HG02678 (cell line): ENCODE measurements around the gene MS4A5.
"Not testable (repeated sequence)": the region's sequence is repeated elsewhere in the genome, so short reads cannot be mapped to it uniquely, and the experiment has no call there.

Source experiments
- ATAC-seq: cut with Tn5 transposase; IDR thresholded peaks from one replicate; pipeline ENCODE4 v1.9.1; 2021; ENCODE audit warnings: mild to moderate bottlenecking, moderate library complexity; ENCODE audit not compliant: unreplicated experiment

MS4A5 gene, protein sequence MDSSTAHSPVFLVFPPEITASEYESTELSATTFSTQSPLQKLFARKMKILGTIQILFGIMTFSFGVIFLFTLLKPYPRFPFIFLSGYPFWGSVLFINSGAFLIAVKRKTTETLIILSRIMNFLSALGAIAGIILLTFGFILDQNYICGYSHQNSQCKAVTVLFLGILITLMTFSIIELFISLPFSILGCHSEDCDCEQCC

DNA sequence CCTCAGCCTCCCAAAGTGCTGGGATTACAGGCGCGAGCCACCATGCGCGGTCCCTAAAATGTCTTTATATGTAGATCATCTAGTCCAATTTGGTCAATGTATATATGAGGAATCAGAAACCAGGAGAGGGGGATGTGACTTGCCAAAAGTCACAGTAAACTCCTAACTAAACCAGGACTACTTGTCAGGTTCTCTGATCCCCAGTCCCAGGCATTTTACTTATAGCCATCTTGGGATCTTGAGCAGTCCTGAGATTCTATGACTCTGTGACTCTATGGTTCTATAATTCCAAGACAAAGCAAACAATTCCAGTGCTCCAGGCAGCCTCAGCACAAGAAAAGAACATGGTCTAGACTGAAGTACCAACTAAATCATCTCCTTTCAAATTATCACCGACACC is at the start of gene MS4A5:
Gene MS4A5, plus strand, starts transcription at position 301 of the 400 bp plus-strand sequence. CDS start 103 bp downstream, outside the sequence.
- no peak for ATAC-seq

DNA sequence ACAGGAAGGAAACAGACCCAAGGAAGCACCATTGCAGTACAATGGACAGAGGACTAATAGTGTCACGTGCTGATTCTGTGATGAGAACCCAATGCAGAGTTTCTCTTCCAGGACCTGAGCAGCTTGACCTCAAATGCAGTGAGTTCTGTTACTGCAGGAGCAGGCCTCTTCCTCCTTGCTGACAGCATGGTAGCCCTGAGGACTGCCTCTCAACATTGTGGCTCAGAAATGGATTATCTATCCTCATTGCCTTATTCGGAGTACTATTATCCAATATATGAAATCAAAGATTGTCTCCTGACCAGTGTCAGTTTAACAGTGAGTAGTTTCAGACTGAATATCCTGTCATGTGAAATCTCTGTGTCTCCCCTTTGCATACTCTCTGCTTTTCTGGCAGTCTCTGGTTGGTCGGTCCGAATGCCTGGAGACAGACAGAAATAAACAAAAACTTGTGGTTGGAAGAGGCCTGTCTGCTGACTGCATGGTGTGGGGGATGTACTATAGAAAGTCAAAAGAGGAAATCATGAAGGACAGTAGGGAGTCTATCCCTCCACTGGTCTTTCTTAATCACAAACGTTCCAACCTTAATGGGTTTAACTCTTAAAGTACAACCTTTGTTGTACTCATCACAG is 40.0 kb upstream of the MS4A5 start:
- ATAC-seq, result peak; percentile 74

DNA sequence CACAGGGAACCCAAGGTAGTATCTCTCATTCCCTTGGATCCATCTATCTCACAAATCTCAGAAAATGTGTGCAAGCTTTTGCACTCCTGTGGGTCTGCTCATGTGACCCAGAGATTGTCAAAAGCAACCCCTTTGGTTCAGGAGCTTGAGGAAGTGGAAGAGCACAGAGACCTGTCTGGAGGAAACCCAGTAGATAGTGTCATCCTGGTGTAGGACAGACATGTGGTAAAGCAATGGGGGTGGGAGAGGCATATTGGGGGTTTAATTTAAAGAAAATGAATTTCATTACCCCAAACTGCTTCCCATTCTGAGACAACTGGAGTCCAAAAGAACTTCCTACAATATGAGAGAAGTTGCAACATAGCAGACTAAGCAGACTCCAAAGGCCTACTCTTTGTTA is 39.0 kb upstream of the MS4A5 start:
- no peak for ATAC-seq

DNA sequence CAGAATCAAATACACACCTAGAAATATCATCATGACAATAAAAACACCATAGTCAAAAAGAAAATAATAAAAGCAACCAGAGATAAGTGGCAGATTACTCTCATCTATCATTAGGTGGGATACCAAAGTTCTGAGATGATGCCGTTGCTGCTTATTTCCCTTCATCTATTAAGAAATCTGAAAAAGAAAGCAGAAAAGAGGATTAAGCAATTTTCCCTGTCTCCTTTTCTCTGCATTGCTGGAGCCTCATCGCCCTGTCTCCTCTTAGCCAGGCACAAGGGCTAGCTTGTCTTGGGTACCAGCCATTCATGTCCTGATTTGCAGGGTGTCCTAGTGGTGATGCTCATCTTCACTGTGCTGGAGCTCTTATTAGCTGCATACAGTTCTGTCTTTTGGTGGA is 37.0 kb upstream of the MS4A5 start:
- no peak for ATAC-seq

DNA sequence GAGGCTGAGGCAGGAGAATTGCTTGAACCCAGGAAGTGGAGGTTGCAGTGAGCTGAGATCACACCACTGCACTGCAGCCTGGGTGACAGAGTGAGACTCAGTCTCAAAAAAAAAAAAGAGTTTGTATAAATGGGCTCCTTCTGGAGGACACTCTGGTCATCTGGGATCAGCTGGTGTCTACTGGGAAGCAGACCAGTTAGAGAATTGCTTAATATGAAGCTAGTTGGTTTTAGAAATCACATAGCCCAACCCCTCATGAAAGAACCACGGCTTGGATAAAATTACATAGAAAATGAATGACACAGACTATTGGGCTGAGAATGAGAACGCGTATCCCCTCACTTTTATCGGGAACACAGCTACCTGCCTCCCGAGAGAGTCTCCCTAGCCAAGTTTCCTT is 36.4 kb upstream of the MS4A5 start:
- ATAC-seq, result no peak

DNA sequence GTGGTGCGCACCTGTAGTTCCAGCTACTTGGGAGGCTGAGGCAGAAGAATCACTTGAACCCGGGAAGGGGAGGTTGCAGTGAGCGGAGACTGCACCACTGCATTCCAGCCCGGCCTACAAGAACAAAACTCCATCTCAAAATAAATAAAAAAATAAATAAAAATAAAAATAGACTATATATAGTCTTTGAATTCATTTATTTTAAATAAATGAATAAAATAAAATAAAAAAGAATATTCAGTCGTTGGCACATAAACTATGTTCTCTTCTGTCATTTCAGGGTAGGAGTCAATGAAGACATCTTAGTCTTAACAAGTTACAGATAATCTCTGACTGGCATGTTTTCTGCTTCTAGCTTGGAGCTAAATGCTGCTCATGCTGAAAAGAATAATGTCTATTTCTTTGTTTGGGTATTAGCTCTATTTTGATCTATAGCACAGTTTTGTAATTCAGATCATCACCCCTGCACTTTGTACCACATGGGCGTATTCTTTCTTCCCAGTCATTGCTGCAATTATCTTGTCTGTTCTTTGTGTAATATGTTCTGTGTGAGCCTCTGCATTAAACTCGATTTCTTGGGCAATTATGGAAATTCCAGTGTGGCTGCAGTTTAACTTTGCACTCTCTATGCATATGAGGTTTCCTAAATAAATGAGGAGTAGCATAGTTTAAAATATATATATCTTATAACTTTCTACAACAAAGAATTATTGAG is 34.5 kb upstream of the MS4A5 start:
- ATAC-seq, result no peak

DNA sequence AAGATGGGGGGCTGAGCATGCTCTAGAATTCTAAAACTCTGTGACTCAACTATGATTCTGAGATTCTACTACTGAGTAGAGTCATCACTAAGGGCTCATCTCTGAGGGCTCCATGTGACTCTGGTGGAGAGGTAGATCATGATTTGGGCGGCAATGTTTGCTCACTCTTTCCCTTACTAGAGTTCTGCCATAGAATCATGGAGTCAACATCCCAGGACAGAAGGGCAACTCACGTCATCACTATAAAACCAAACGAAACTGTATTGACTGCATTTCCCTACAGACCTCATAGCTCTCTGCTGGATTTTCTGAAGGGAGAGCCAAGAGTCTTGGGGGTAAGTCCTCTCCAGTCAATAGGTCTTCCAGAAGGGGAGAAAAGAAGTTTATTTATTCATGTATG is 33.0 kb upstream of the MS4A5 start, which contains the start of gene MS4A14:
Gene MS4A14, plus strand, starts transcription at position 78 of the 400 bp plus-strand sequence. Its CDS starts 120 bp downstream, at position 198.
- ATAC-seq, result peak; percentile 16

DNA sequence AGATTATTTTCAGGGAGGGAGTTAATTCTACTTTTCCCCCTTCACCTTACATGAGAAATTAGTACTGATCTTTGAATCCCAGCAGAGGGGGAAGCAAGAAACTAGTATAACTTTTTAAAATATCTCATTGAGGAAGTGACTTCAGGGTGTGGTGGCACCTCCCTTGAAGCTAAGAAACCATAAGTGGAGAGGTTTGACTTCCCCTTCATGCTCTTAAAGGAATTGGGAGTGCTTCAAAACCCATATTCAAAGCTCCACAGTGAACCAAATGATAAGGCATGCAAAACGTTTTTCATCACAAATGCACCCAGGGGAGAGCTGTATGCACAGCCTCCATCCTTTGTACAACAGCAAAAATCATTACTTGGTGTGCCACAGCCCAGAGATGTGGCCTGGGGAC is 32.6 kb upstream of the MS4A5 start:
- ATAC-seq, result peak; percentile 72

DNA sequence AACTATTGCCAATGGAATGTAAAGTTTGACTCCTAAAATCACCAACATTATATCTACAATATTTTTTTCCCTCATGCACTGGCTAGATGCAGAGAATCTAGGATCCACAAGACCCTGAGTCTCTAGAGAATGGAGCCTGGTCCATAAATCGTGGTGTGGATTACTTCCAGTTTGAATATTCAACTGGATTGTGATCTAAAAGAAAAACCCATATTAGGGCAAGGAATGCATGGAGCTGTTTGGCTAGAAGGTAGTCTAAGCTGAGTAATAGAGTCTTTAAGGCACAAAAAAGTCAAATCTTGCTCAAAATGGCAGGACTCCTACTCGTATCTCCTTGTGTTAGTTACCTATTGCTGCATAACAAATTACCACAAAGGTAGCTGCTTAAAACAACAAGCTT is 9.4 kb upstream of the MS4A5 start:
- no peak for ATAC-seq

DNA sequence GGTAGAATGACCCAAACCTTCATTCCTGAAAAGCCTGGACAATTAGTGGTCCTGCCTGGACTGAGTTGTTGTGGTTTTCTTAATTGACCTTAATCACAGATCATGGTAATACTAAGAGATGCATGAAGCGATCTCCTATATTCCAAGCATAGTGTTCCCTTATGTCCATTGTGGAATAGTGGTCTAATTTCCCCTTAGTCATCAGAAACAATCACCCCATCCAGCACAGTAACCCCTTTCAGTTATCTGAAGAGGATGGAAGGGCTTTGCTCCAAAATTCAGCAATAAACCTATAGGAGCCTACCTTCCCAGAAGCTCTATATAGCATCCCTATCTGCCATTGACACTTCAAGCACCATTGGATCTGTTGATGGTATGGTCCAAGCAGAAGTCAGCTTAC is 6.8 kb upstream of the MS4A5 start:
- ATAC-seq, result no peak

DNA sequence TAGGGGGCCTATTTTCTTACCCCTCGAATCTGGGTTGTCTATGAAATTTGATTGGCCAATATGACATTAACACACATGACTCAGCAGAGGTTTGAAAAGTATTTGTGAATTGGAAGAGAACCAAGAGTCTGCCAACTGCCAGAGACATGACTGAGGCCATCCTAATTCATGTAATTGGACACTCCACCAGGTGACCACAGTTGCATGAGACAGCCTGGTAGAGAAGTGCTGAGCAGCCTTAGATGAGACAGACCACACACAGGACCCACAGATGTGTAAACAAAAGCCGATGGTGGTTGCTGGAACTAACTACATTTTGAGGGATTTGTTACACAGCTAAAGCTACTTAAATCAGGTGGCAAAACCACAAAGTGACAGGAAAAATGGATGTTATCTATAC is 855 bp upstream of the MS4A5 start:
- ATAC-seq, result no peak

DNA sequence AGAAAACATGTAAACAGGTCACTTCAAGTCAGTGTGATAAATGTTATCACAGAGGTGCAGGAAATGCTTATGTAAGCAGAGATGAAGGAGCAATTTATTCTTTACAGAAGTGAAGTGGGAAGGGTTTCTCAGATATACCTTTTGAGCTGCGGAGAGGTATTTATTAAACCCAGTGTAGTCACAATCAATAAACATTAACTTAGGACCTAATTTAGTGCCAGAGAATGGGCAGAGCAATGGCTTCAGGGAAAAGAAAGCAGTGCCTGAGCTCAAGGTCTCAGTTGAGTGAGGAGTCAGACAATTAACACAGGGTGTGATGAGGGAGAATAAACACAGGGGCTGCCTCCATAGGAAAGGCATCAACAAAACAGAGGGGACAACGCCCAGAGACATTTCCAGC is 1.9 kb downstream of the MS4A5 start:
- ATAC-seq, result no peak

DNA sequence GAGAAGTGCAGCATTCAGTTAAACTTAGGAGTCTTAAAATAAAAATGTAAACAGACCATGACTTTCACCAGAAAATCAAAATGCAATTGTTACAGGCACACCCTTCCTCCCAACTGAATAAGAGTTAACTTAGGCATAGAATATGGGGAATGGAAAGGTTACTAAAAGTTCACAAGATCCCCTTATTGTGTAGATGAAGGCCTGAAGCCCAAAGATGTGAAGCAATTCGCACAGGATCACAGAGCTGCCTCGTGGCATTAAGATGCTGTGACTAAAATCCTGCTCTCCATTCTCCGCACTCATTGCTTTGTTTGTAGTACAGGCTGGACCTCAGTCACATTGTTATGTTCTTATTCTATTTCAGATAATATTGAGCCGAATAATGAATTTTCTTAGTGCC is 4.0 kb downstream of the MS4A5 start:
- ATAC-seq, result no peak

DNA sequence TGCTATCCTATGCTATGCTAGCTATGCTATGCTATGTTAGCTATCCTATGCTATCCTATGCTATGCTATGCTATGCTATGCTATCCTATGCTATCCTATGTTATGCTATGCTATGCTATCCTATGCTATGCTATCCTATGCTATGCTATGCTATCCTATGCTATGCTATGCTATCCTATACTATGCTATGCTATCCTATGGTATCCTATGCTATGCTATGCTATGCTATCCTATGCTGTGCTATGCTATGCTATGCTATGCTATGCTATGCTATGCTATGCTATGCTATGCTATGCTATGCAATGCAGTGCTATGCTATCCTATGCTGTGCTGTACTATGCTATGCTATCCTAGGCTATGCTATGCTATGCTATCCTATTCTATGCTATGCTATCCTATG is 17.7 kb downstream of the MS4A5 start:
- ATAC-seq, result no peak

DNA sequence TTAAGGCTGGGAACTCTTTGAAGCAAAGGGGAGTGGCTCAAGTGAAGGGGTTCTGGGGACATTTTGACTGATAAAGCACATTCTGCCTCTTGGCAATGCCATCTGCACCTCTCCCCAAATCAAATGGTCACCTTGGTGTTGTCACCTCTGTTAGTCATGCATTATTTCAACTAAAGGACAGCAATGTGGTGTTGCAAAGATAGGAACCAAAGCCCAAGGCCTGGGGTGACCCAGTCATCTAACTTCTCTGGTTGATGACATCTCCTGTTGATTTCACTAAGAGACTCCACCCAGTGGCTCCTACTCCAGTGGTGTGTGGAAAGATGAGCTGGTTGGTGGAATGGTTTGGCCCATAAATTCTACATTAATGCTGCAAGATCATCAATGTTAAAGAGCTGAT is 18.5 kb downstream of the MS4A5 start:
- no peak for ATAC-seq

DNA sequence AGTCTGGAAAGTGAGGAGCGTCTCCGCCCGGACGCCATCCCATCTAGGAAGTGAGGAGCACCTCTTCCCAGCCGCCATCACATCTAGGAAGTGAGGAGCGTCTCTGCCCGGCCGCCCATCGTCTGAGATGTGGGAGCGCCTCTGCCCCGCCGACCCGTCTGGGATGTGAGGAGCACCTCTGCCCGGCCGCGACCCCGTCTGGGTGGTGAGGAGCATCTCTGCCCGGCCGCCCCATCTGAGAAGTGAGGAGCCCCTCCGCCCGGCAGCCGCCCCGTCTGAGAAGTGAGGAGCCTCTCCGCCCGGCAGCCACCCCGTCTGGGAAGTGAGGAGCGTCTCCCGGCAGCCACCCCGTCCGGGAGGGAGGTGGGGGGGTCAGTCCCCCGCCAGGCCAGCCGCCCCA is 21.8 kb downstream of the MS4A5 start:
- ATAC-seq, result not testable (repeated sequence)

DNA sequence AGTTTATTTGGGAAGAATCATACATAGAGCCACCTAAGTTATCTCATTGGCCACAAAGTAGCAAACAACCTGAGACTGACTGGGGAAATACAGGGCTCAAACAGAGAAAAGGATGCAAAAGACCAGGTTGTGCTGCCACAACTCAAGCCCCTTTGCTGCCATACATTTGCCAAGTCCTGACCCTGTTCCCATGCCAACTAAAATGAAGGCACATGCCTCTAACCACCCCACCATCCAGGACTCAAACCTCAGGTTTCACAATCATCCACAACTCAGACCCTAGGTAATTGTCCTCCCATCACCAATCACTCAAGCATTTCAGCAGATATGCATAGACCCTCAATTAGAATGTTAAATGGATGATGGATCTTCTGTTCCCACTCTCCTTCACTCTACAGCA is 24.8 kb downstream of the MS4A5 start:
- ATAC-seq, result no peak

DNA sequence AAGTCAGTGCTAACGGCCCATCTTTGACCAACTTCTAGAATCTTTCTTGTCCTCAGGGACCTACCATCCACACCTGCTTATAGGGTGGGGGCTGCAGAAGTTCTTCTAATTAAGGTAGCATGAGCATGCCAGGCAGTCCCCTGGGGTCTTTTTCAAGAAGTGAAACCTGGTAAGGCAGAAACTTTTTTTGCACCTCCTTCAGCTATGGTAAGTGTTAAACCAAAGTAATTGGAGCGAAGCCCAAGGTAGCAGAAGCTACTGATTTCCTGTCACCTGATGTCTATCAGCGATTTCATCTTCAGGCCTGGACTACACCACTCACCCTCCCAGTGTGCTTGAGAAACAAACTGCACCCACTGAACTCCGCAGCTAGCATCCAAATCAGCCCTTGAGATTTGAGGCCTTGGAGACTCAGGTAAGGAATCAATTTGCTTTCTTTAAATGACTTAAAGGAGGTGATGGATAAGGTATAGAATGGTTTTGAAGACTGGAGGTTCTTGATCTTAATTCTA is 26.2 kb downstream of the MS4A5 start, which contains the start of gene MS4A1:
Gene MS4A1, plus strand, starts transcription at position 317 of the 512 bp plus-strand sequence. CDS start 6,528 bp downstream, outside the sequence.
- ATAC-seq, result peak; percentile 82

DNA sequence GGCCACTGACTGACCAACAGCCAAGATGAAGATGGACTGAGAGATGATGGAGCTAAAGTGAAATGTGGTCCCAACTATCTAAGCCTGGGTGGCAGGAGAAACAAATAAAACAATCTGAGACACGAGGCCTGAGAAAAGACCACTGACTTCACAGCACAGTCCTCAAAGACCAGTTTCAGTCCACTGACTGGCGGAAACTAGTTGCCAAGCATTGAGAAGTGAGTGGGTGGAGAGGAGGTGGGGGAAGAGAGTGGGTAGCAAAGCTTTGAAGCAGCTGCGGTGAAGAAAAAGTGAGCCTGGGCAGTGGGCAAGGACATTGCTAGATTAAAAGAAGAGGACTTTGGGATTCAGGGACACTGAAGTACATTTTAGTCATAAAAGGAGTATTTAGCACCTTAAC is 28.2 kb downstream of the MS4A5 start:
- peak; percentile 43 for ATAC-seq

DNA sequence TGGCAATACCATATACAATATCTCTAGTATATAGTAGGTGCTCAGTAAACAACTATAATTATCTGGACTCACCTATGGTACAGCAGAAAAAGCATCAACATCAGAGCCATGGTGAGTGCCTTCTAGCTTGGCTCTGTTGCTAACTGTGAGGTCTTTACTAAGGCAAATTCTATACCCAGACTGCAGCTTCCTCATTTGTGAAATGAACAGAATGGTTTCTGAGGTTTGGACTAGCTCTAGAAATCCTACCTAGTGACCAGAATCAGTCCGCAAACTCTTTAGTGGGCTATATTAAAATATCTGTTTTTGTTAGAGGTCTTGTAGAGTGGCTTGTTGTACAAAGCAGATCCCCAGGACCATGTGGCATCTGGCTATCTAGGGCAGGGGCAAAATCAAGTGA is 30.0 kb downstream of the MS4A5 start:
- peak; percentile 18 for ATAC-seq

DNA sequence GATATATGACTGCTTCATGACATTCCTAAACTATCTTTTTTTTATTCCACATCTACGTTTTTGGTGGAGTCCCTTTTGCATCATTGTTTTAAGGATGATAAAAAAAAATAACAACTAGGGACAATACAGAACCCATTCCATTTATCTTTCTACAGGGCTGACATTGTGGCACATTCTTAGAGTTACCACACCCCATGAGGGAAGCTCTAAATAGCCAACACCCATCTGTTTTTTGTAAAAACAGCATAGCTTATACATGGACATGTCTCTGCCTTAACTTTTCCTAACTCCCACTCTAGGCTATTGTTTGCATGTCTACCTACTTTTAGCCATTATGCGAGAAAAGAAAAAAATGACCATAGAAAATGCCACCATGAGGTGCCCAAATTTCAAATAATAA is 39.5 kb downstream of the MS4A5 start:
- no peak for ATAC-seq

DNA sequence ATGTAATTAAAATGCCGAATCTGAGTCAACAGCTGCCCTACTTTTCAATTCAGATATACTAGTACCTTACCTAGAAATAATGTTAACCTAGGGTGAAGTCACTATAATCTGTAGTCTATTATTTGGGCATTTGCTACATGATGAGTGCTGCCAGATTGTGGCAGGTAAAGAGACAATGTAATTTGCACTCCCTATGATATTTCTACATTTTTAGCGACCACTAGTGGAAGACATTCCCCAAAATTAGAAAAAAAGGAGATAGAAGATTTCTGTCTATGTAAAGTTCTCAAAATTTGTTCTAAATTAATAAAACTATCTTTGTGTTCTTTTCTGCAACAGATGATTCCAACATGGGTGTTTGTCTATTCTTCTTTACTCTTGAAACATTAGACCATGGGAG is 40.4 kb downstream of the MS4A5 start:
- no peak for ATAC-seq
